Stimulated activated CD8-positive, alpha-beta memory T cell treated with anti-CD3 and anti-CD28 coated beads, Interleukin-15, amount 100 ng/mL, for 24 hours (primary cell): ENCODE results near the gene ILF3.
"Not testable (repeated sequence)": the region's sequence is repeated elsewhere in the genome, so short reads cannot be mapped to it uniquely, and the experiment has no call there.

ENCODE experiments used
- DNase-seq: peaks from one replicate; pipeline ENCODE4 v3.0.0-alpha.2; 2020; ENCODE audit warnings: low read depth

The ILF3 gene

GRCh38 chr19:10642473-10643171, 11.5 kb upstream of the ILF3 start:
- no peak for DNase-seq

DNA sequence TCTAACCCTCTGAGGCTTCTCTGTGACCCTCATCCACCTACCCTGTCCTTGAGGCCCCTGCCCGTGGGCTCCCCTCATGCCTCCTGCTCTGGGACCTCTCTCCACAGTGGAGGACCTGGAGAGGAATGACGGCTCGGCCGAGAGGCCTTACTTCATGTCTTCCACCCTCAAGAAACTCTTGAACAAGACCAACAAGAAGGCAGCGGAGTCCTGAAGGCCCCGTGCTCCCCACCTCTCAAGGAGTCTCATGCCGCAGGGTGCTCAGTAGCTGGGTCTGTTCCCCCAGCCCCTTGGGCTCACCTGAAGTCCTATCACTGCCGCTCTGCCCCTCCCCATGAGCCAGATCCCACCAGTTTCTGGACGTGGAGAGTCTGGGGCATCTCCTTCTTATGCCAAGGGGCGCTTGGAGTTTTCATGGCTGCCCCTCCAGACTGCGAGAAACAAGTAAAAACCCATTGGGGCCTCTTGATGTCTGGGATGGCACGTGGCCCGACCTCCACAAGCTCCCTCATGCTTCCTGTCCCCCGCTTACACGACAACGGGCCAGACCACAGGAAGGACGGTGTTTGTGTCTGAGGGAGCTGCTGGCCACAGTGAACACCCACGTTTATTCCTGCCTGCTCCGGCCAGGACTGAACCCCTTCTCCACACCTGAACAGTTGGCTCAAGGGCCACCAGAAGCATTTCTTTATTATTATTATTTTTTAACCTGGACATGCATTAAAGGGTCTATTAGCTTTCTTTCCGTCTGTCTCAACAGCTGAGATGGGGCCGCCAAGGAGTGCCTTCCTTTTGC, 10.8 kb upstream of the ILF3 start:
- no peak for DNase-seq

GRCh38 chr19:10643968-10644259, 10.2 kb upstream of the ILF3 start:
- no peak for DNase-seq

GRCh38 chr19:10644260-10645007, 9.7 kb upstream of the ILF3 start:
- DNase-seq = peak; percentile 69

GRCh38 chr19:10646456-10647159, 7.5 kb upstream of the ILF3 start:
- DNase-seq = no peak

DNA sequence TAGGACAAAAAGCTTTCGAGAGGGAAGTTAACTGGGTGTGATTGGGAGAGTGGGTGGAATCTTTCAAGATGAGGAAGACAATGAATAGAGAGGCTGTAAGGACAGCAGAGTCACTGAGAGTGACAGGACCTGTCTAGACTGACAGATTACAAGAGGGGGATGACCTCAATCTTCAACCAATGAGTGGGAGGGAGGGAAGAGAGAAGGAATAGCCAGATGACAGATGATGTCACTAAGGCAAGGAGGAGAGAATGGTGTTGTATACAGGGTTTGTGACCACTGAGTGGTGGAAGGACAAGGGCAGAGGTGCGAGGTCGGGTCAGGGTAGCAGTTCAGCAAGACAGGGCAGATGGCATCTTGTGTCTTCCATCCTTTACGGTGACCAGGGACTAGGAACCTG, 5.8 kb upstream of the ILF3 start:
- DNase-seq = no peak

DNA sequence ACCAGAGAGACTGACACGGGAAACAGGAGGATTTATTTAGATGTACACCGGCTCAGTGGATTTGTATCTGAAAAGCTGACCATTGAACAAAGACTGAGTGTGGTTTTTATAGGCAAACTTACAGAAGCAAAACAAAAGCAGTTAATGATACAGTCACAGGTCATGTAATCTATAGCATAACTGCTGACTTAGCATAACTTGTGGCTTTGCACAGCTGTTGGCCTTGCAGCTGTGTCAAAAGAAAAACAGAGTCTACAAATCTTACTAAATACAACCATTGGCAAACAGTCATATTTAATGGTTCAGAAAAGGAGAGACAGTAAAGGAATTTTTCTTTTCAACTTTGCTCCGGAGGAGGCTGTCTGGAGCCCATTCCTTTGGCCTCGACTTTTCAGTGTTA, 2.3 kb upstream of the ILF3 start:
- no peak for DNase-seq

GRCh38 chr19:10653482-10653731, 739 bp upstream of the ILF3 start:
- no peak for DNase-seq

DNA sequence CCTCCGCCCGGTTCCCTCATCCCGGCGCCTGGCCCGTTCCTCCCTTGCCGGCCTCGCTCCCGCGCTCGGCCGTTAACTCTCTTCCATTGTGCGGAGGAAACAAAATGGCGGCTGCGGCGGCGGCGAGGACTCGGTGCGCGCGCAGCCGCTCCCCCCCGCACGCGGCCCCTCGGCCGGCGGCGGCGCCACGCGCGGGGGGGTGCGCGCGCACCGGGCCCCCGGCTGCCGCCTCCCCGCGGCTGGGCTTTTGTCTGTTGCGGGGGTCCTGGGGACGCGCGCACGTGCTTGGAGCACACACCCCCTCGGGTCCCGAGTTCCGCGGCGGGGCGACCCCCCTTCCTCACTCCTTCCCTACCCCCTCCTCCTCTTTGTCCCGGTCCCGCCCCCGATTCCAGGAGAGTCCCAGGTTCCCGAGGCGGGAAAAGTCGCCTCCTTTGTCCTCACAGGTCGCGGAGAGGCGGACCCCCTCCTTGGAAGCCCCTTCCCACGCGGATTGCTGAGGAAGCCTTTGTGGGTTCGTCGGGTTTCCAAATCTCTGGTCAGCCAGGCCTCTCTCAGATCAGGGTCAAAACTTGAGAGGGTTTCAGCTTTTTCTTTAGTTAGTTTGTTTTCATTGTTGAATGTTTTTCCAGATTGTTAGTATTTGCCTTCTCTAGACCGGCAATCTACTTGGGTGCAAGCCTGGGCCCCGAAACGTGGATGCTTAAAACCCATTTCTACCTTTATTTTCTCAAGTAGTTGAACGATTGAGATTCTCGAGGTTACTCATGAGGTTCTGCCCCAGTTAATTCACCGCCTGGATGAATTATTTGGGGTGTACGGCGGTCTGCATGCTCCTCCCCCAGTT, 687 bp downstream of the ILF3 start:
- peak; percentile 34 for DNase-seq

GRCh38 chr19:10655457-10656312, 1.5 kb downstream of the ILF3 start:
- no peak for DNase-seq

DNA sequence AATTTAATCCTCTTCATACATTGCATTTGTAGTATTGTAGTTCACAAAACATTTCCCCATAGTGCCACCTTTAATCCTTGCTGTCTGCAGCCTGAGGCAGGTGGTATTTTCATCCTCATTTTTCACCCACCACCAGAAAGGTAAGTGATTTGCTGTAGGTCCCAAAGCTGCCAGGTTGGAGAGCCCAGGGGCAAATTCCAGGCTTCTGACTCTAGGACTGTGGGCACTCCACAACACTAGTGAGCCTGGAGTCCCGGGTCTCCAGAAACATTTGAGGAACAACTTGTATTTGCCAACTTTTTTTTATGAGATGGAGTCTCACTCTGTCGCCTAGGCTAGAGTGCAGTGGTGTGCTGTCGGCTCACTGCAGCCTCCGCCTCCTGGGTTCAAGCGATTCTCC, 6.2 kb downstream of the ILF3 start:
- no peak for DNase-seq

DNA sequence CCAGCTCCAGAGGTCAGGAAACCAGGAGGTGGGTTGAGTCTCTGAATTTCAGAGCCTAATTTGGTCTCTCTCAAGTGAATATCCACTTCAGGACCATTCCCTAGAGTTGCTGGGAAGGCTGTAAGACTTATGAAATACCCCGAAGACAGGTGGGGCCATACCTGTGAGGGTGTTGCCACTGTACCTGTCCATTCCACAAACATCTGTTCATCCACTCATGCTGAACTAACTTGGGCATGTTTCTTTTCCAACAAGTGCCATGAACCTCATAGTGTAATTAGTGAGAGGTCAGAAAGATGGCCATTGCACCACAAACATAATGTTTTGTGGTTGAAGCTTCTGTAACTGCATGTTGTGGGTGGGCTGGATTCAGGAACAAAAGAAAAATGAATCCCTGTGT, 7.8 kb downstream of the ILF3 start:
- no peak for DNase-seq

GRCh38 chr19:10662384-10663251, 8.5 kb downstream of the ILF3 start:
- DNase-seq = no peak

- DNase-seq = not testable (repeated sequence)
Observed at GRCh38 chr19:10663252-10663563, 9.1 kb downstream of the ILF3 start.

- DNase-seq = no peak
Observed at GRCh38 chr19:10667867-10668266, 13.7 kb downstream of the ILF3 start.

DNA sequence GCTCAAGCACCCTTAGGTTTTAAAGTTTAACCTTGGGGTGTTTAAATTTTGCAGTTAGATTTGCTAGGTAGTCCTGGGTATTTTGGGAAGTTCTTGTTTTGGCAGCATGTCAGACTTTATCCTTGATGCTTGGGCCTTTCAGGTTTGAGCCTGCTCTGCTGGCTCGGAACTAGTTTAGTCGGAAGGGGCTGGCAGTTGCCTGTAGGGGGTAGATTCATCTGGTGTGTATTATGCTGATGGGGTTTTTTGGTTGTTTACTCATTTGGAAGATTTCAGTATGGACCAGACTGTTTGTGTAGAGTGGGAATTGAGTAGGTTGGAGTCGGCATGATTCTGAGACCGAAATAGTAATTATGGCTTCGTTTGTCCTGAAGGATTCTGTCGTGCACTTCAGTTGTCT, 15.1 kb downstream of the ILF3 start:
- no peak for DNase-seq

- DNase-seq = no peak
Observed at GRCh38 chr19:10670182-10670581, 16.0 kb downstream of the ILF3 start.

GRCh38 chr19:10670876-10671804, 17.0 kb downstream of the ILF3 start:
- no peak for DNase-seq

DNA sequence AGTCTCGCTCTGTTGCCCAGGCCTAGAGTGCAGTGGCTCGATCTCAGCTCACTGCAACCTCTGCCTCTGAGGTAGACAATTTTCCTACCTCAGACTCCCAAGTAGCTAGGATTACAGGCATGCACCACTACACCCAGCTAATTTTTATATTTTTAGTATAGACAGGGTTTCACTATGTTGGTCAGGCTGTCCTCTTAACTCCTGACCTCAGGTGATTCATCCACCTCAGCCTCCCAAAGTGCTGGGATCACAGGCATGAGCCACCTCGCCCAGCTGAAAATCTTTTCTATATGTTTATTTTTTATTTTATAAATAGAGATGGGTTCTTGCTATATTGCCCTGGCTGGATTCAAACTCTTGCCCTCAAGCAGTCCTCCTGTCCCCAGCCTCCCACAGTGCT, 17.8 kb downstream of the ILF3 start:
- DNase-seq = not testable (repeated sequence)
